Adrenal gland (tissue), 12 donors: Measurements from ENCODE around the gene OR5C1. TPM values are rescaled to one million over a fixed set of nuclear protein-coding genes. Genes with fewer than 3 reads are reported as not detected.

ENCODE experiments used
- DNase-seq, 7 donors: peaks; one replicate each; pipeline ENCODE4 v3.0.0-alpha.2; 2019 to 2020
- H3K27ac ChIP-seq, 5 donors: fragments of 200-600 bp; sonication (generic) in 4 of 5; 1 replicate in 3 of 5; 2 replicates in 2 of 5; pipeline versions ENCODE4 v1.5.1 to v1.8.0; 2016 to 2020; ENCODE audit warnings: mild to moderate bottlenecking in 1 of 5
- H3K27me3 ChIP-seq: fragments of 200-600 bp; 2 replicates; pipeline ENCODE4 v1.8.0; 2021
- H3K36me3 ChIP-seq, 2 donors: fragments of 200-600 bp; replicated peaks in 1 of 2; 1 replicate in 1 of 2; 2 replicates in 1 of 2; pipeline versions ENCODE4 v1.5.1 to v1.8.0; 2018 to 2022
- H3K4me1 ChIP-seq, 2 donors: fragments of 200-600 bp; replicated peaks in 1 of 2; 1 replicate in 1 of 2; 2 replicates in 1 of 2; pipeline versions ENCODE4 v1.5.1 to v1.8.0; 2018 to 2021
- H3K4me3 ChIP-seq, 4 donors: fragments of 200-600 bp; sonication (generic) in 3 of 4; one replicate each; pipeline ENCODE4 v1.5.1; 2016 to 2018
- H3K9me3 ChIP-seq, 3 donors: fragments of 200-600 bp; sonication (generic) in 1 of 3; replicated peaks in 1 of 3; 1 replicate in 2 of 3; 2 replicates in 1 of 3; pipeline versions ENCODE4 v1.5.1 to v1.8.0; 2016 to 2021
- CTCF ChIP-seq, 6 experiments: fragments of 450-650 bp in 4 of 6; fragments of 200-600 bp in 2 of 6; sonication (generic) in 1 of 6; IDR thresholded peaks; 1 replicate in 5 of 6; 2 replicates in 1 of 6; pipeline versions ENCODE4 v1.5.1 to v1.8.0; 2016 to 2021; ENCODE audit warnings: antibody characterized with exemption in 6 of 6, mild to moderate bottlenecking in 2 of 6, moderate library complexity in 1 of 6
- POLR2A ChIP-seq, 2 donors: fragments of 450-650 bp; IDR thresholded peaks; one replicate each; pipeline ENCODE4 v1.6.1; 2017; ENCODE audit warnings: antibody characterized with exemption in 2 of 2, mild to moderate bottlenecking in 2 of 2, moderate library complexity in 1 of 2
- WGBS, 4 donors: extraction: QIAGEN DNeasy Blood & Tissue Kit in 2 of 4; methylation state at CpG; one replicate each; pipeline versions ENCODE4 v1.1.5 to v1.1.7; 2013 to 2017; 5-methylcytosine and 5-hydroxymethylcytosine counted together
- intact Hi-C, 2 donors: fragments of 100-400 bp; cut with DNase I; formaldehyde crosslinking; loops; one replicate each; pipeline versions ENCODE4 v1.14.1 to v1.15.0; 2022 to 2023
- polyA plus RNA-seq, 3 donors: library from polyadenylated mRNA; stranded (reverse); fragments of 200-250 nt in 2 of 3; fragments of 350-450 nt in 1 of 3; fragmentation: Illumina TruSeq in 1 of 3; extraction: RNeasy Lipid Tissue Mini Kit (QIAGEN cat#74804) in 1 of 3; gene quantifications; one replicate each; pipeline ENCODE4 v1.2.3, GENCODE V29; 2013 to 2014
- total RNA-seq, 9 donors: library from RNA; depleted of rRNA in 4 of 9; stranded (reverse); fragments of >200 nt in 4 of 9; fragments of 120-200 nt in 1 of 9; fragmentation: NEBNext Ultra II Directional in 1 of 9; extraction: Animal tissue kit (Norgen Biotek cat#: 25700) in 1 of 9; gene quantifications; one replicate each; pipeline versions ENCODE4 v1.1.0 to v1.2.4, GENCODE V29; 2013 to 2023
- donor health status: healthy with polysubstance abuse.
- donor health status: Bipolar disorder and iron deficiency.
- donor health status: DM: yes; HTN: yes; CAD: no.
- donor health status: DM: no; HTN: no; CAD: no.
- donor health status: DM: no; HTN: no; CAD: no.
- donor health status: DM: yes; HTN: yes; CAD: no.

OR5C1 gene
- total and polyA plus RNA-seq, 12 donors: not detected

GRCh38 chr9:122781671-122782070, 7.1 kb upstream of the OR5C1 start:
- intact Hi-C loops: no loop called here
- TF ChIP-seq CTCF (IDR thresholded peaks at IDR 0.05) (no peak), POLR2A (IDR thresholded peaks at IDR 0.05) (no peak)
- Histone ChIP-seq H3K27ac (no peak overlapping the region), H3K9me3 (no peaks in the 10 kb centered on the region), H3K4me3 (no peak overlapping the region), H3K27me3 (no peaks in the 10 kb centered on the region), H3K4me1 (no peaks in the 10 kb centered on the region), H3K36me3 (no peaks in the 10 kb centered on the region)
- WGBS, 4 donors: 44 to 56% (median 48%) methylated on average over 3 of the region's 3 CpGs
- DNase-seq: no peak

GRCh38 chr9:122785269-122785668, 3.5 kb upstream of the OR5C1 start:
- TF ChIP-seq CTCF (IDR thresholded peaks at IDR 0.05): no peak
- TF ChIP-seq POLR2A (IDR thresholded peaks at IDR 0.05): no peak
- Histone ChIP-seq H3K36me3 (no peaks in the 10 kb centered on the region), H3K27me3 (no peaks in the 10 kb centered on the region), H3K27ac (no peak overlapping the region), H3K9me3 (no peaks in the 10 kb centered on the region), H3K4me3 (no peak overlapping the region), H3K4me1 (no peaks in the 10 kb centered on the region)
- no peak for DNase-seq
- intact Hi-C loops: no loop called here

- no peaks in the 10 kb centered on the region for H3K27me3 ChIP-seq
- intact Hi-C loops: no loop called here
- no peak overlapping the region for H3K27ac ChIP-seq
- no peaks in the 10 kb centered on the region for H3K4me1 ChIP-seq
- H3K9me3 ChIP-seq: no peaks in the 10 kb centered on the region
- no peak for DNase-seq
- H3K4me3 ChIP-seq: no peak overlapping the region
- TF ChIP-seq CTCF (IDR thresholded peaks at IDR 0.05): no peak
- no peak for TF ChIP-seq POLR2A (IDR thresholded peaks at IDR 0.05)
- WGBS, 4 donors: 79 to 92% (median 83%) methylated on average over 4 of the region's 4 CpGs
- no peaks in the 10 kb centered on the region for H3K36me3 ChIP-seq
These were observed 2.4 kb upstream of the OR5C1 start for GRCh38 chr9:122786338-122786737.

- H3K4me3 ChIP-seq: no peak overlapping the region
- H3K27me3 ChIP-seq: no peaks in the 10 kb centered on the region
- H3K4me1 ChIP-seq: no peaks in the 10 kb centered on the region
- no peak for DNase-seq
- no peak overlapping the region for H3K27ac ChIP-seq
- WGBS, 4 donors: 89 to 97% (median 93%) methylated on average over 26 to 28 of the region's 28 CpGs
- H3K9me3 ChIP-seq: no peaks in the 10 kb centered on the region
- H3K36me3 ChIP-seq: no peaks in the 10 kb centered on the region
- intact Hi-C loops: no loop called here
- no peak for TF ChIP-seq POLR2A (IDR thresholded peaks at IDR 0.05)
These were observed 718 bp downstream of the OR5C1 start for GRCh38 chr9:122789256-122790046.
